GM12865 (cell line): ENCODE data around the gene SYT1.

Source experiments
- DNase-seq: peaks from one replicate; pipeline ENCODE4 v3.0.0; 2010; ENCODE audit warnings: low read depth
- H3K4me3 ChIP-seq: 2 replicates; pipeline ENCODE4 v1.5.1; 2011; ENCODE audit warnings: mild to moderate bottlenecking, low read depth, low read length, control low read depth
- TF ChIP-seq, protein P1 (sequence below): IDR thresholded peaks from 2 replicates; pipeline ENCODE4 v1.5.1; 2011; ENCODE audit warnings: low read length, control low read depth, low read depth, inconsistent platforms; ENCODE audit not compliant: insufficient read depth; ENCODE audit errors: missing control alignments

The SYT1 gene

GRCh38 chr12:78964521-78964920 lies 99.9 kb downstream of the SYT1 start:
- no peak for DNase-seq
- no peak overlapping the region for H3K4me3 ChIP-seq
- TF ChIP-seq, protein P1, sequence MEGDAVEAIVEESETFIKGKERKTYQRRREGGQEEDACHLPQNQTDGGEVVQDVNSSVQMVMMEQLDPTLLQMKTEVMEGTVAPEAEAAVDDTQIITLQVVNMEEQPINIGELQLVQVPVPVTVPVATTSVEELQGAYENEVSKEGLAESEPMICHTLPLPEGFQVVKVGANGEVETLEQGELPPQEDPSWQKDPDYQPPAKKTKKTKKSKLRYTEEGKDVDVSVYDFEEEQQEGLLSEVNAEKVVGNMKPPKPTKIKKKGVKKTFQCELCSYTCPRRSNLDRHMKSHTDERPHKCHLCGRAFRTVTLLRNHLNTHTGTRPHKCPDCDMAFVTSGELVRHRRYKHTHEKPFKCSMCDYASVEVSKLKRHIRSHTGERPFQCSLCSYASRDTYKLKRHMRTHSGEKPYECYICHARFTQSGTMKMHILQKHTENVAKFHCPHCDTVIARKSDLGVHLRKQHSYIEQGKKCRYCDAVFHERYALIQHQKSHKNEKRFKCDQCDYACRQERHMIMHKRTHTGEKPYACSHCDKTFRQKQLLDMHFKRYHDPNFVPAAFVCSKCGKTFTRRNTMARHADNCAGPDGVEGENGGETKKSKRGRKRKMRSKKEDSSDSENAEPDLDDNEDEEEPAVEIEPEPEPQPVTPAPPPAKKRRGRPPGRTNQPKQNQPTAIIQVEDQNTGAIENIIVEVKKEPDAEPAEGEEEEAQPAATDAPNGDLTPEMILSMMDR: no peak

DNA sequence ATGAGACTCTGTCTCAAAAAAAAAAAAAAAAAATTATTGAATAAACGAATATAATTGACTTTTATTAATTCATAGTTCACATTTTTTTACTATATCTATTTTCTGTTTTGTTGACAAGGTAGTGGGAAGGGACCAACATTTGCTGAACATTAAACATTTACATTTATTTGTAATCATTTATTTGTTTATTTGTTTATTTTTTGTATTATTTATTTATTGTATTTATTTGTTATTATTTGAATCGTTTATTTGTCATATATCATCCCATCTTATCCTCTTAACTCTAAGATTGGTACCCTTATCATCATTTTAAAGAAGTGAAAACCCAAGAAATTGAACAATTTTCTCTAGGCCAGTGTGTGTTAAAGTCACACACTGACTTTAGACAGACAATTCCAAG lies 101.5 kb downstream of the SYT1 start:
- no peak overlapping the region for H3K4me3 ChIP-seq
- TF ChIP-seq, protein P1: no peak
- DNase-seq: no peak

DNA sequence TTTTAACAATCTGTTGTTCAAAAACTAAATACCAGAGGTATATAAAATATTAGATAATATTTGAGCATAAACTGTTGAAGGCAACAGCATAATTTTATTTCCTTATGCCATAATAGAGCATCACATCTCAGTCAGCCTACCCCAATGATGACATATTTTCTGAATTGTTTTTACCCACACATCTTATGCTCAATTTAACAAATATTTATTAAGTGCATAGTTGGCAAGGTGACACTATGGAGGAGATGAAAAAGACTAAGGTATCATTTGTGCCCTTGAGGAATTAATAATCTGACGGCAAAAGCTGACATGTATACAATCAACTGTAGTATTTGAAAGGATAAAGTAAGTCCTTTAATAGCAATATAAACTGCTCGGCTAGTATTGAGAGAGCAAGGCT lies 102.4 kb downstream of the SYT1 start:
- TF ChIP-seq, protein P1: no peak
- H3K4me3 ChIP-seq: no peak overlapping the region
- no peak for DNase-seq

GRCh38 chr12:78968226-78968625 lies 103.7 kb downstream of the SYT1 start:
- H3K4me3 ChIP-seq: no peak overlapping the region
- TF ChIP-seq, protein P1: no peak
- DNase-seq: no peak

- no peak overlapping the region for H3K4me3 ChIP-seq
- DNase-seq: no peak
- TF ChIP-seq, protein P1: no peak
These were observed 105.5 kb downstream of the SYT1 start for GRCh38 chr12:78970041-78970440.

DNA sequence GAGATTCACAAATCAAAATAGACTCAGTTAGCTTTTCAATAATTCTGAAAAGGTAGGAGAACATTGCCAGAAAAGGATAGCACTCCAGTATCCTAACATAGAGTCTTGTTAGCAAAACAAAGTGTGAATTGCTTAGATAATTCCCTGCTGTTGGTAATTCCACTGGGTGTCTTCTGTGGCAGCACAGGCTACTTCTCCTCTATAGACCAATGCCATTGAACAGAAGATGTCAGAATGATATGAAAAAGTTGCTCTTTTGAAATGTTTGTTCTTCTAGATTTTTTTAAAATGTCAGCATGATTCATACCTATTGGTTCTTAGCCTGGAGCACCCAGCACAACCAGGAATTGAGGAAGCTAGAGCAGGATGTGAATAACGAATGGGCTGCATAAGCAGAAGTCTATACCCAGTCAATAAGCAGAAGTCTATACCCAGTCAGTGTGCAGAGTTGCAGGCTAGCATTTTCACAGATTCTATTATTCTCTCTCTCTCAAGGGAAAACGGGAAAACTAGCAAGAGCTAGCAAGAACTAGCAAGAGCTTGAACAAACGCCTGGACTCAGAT lies 112.8 kb downstream of the SYT1 start:
- no peak for DNase-seq
- no peak overlapping the region for H3K4me3 ChIP-seq
- TF ChIP-seq, protein P1: no peak

GRCh38 chr12:78994168-78994791 lies 129.7 kb downstream of the SYT1 start:
- TF ChIP-seq, protein P1: no peak
- no peak for DNase-seq
- no peak overlapping the region for H3K4me3 ChIP-seq
